Measurements from ENCODE around the gene DROSHA.
A peak's percentile ranks its signal among the peaks of the same experiment; 100 is the strongest.
"Not testable (repeated sequence)": the region's sequence is repeated elsewhere in the genome, so short reads cannot be mapped to it uniquely, and the experiment has no call there.

DROSHA gene

GRCh38 chr5:31531888-31532547 lies at the start of gene DROSHA, which contains the start of gene C5orf22:
DROSHA (minus strand) TSS chr5:31532093; CDS start chr5:31529059, 3,034 bp downstream.
C5orf22 (plus strand) TSS chr5:31532301; CDS start chr5:31532393, 92 bp downstream.
- peaks cover 48% of the 10 kb centered on the region for H3K4me1 Mint-ChIP-seq
- no peaks in the 10 kb centered on the region for H3K9me3 Mint-ChIP-seq
- peak within 1 kb of the TSS; percentile 94 for H3K27ac Mint-ChIP-seq
- CTCF ChIA-PET, result no interaction called here
- H3K4me3 Mint-ChIP-seq, result peak within 1 kb of the TSS; percentile 96
- DNase-seq, result peak; percentile 96
- peaks cover 44% of the 10 kb centered on the region for H3K36me3 Mint-ChIP-seq
- no peaks in the 10 kb centered on the region for H3K27me3 Mint-ChIP-seq

GRCh38 chr5:31579558-31579957 lies 47.7 kb upstream of the DROSHA start:
- DNase-seq, result no peak
- CTCF ChIA-PET, result interaction anchor here (1.3 to 1.4 kb wide), 2 partner anchors 498 to 514 kb away, joined by 4 to 5 read pairs; no protein-coding TSS in a partner anchor
- Mint-ChIP-seq H3K27me3 (peaks cover 15% of the 10 kb centered on the region), H3K9me3 (no peaks in the 10 kb centered on the region), H3K36me3 (no peaks in the 10 kb centered on the region), H3K4me1 (no peaks in the 10 kb centered on the region), H3K4me3 (no peak overlapping the region), H3K27ac (no peak overlapping the region)

- no peaks in the 10 kb centered on the region for H3K36me3 Mint-ChIP-seq
- H3K4me1 Mint-ChIP-seq, result no peaks in the 10 kb centered on the region
- no peaks in the 10 kb centered on the region for H3K9me3 Mint-ChIP-seq
- DNase-seq, result no peak
- no peak overlapping the region for H3K4me3 Mint-ChIP-seq
- no peak overlapping the region for H3K27ac Mint-ChIP-seq
- H3K27me3 Mint-ChIP-seq, result peaks cover 15% of the 10 kb centered on the region
- CTCF ChIA-PET, result no interaction called here
Measured at GRCh38 chr5:31577438-31577837, 45.5 kb upstream of the DROSHA start.

- H3K4me3 Mint-ChIP-seq, result no peak overlapping the region
- CTCF ChIA-PET, result interaction anchor here (0.9 to 1.3 kb wide), 2 partner anchors 63 to 519 kb away, joined by 3 to 4 read pairs; no protein-coding TSS in a partner anchor
- peaks cover 15% of the 10 kb centered on the region for H3K27me3 Mint-ChIP-seq
- no peak overlapping the region for H3K27ac Mint-ChIP-seq
- no peak for DNase-seq
- no peaks in the 10 kb centered on the region for H3K36me3 Mint-ChIP-seq
- no peaks in the 10 kb centered on the region for H3K9me3 Mint-ChIP-seq
- no peaks in the 10 kb centered on the region for H3K4me1 Mint-ChIP-seq
Measured at GRCh38 chr5:31574772-31575171, 42.9 kb upstream of the DROSHA start.

- CTCF ChIA-PET, result interaction anchor here (0.9 to 1.3 kb wide), 2 partner anchors 65 to 520 kb away, joined by 3 to 4 read pairs; no protein-coding TSS in a partner anchor
- Mint-ChIP-seq H3K9me3 (no peaks in the 10 kb centered on the region), H3K4me3 (no peak overlapping the region)
Measured at GRCh38 chr5:31573494-31574142, 41.7 kb upstream of the DROSHA start.

GRCh38 chr5:31569068-31569467 lies 37.2 kb upstream of the DROSHA start:
- CTCF ChIA-PET, result no interaction called here

More at GRCh38 chr5:31573494-31574142, 41.7 kb upstream of the DROSHA start:
- H3K27me3 Mint-ChIP-seq, result peaks cover 15% of the 10 kb centered on the region
- no peak for DNase-seq
- no peaks in the 10 kb centered on the region for H3K4me1 Mint-ChIP-seq
- H3K36me3 Mint-ChIP-seq, result no peaks in the 10 kb centered on the region
- H3K27ac Mint-ChIP-seq, result no peak overlapping the region

GRCh38 chr5:31568302-31568835 lies 36.5 kb upstream of the DROSHA start:
- Mint-ChIP-seq H3K27me3 (no peaks in the 10 kb centered on the region), H3K4me3 (no peak overlapping the region), H3K36me3 (no peaks in the 10 kb centered on the region), H3K4me1 (no peaks in the 10 kb centered on the region), H3K27ac (no peak overlapping the region), H3K9me3 (peaks cover 12% of the 10 kb centered on the region)
- no peak for DNase-seq
- CTCF ChIA-PET, result no interaction called here

More at GRCh38 chr5:31569068-31569467, 37.2 kb upstream of the DROSHA start:
- Mint-ChIP-seq H3K27me3 (no peaks in the 10 kb centered on the region), H3K27ac (no peak overlapping the region), H3K9me3 (peaks cover 12% of the 10 kb centered on the region), H3K4me3 (no peak overlapping the region), H3K4me1 (no peaks in the 10 kb centered on the region), H3K36me3 (no peaks in the 10 kb centered on the region)
- DNase-seq, result no peak

- H3K27me3 Mint-ChIP-seq, H3K27ac Mint-ChIP-seq, H3K4me3 Mint-ChIP-seq, DNase-seq, H3K36me3 Mint-ChIP-seq, CTCF ChIA-PET, H3K4me1 Mint-ChIP-seq: not testable (repeated sequence)
- peaks cover 12% of the 10 kb centered on the region for H3K9me3 Mint-ChIP-seq
Measured at GRCh38 chr5:31566362-31566761, 34.5 kb upstream of the DROSHA start.

- DNase-seq, result no peak
- Mint-ChIP-seq H3K27me3 (no peaks in the 10 kb centered on the region), H3K9me3 (peaks cover 12% of the 10 kb centered on the region), H3K4me3 (no peak overlapping the region), H3K4me1 (no peaks in the 10 kb centered on the region), H3K36me3 (peaks cover under 1% of the 10 kb centered on the region), H3K27ac (no peak overlapping the region)
- CTCF ChIA-PET, result interaction anchor here (1.2 kb wide), 1 partner anchor 514 kb away, joined by 3 read pairs; no protein-coding TSS in a partner anchor
Measured at GRCh38 chr5:31563216-31563615, 31.3 kb upstream of the DROSHA start.

GRCh38 chr5:31561946-31562345 lies 30.1 kb upstream of the DROSHA start:
- no peaks in the 10 kb centered on the region for H3K4me1 Mint-ChIP-seq
- CTCF ChIA-PET, result no interaction called here
- H3K27ac Mint-ChIP-seq, result no peak overlapping the region
- peaks cover 5% of the 10 kb centered on the region for H3K36me3 Mint-ChIP-seq
- H3K9me3 Mint-ChIP-seq, result peaks cover 12% of the 10 kb centered on the region
- no peaks in the 10 kb centered on the region for H3K27me3 Mint-ChIP-seq
- no peak for DNase-seq
- H3K4me3 Mint-ChIP-seq, result no peak overlapping the region

- no peak for DNase-seq
- Mint-ChIP-seq H3K36me3 (peaks cover 15% of the 10 kb centered on the region), H3K27ac (no peak overlapping the region), H3K9me3 (peaks cover 2% of the 10 kb centered on the region), H3K4me1 (no peaks in the 10 kb centered on the region), H3K27me3 (no peaks in the 10 kb centered on the region), H3K4me3 (no peak overlapping the region)
- CTCF ChIA-PET, result interaction anchor here (0.6 kb wide), 1 partner anchor 533 kb away, joined by 3 read pairs; no protein-coding TSS in a partner anchor
Measured at GRCh38 chr5:31559942-31560341, 28.0 kb upstream of the DROSHA start.

GRCh38 chr5:31556461-31556860 lies 24.6 kb upstream of the DROSHA start:
- H3K27me3 Mint-ChIP-seq, result no peaks in the 10 kb centered on the region
- peaks cover 30% of the 10 kb centered on the region for H3K36me3 Mint-ChIP-seq
- no peak overlapping the region for H3K4me3 Mint-ChIP-seq
- no peaks in the 10 kb centered on the region for H3K9me3 Mint-ChIP-seq
- no peaks in the 10 kb centered on the region for H3K4me1 Mint-ChIP-seq
- CTCF ChIA-PET, result no interaction called here
- H3K27ac Mint-ChIP-seq, result no peak overlapping the region
- DNase-seq, result no peak

GRCh38 chr5:31554552-31554951 lies 22.7 kb upstream of the DROSHA start:
- Mint-ChIP-seq H3K27ac (no peak overlapping the region), H3K9me3 (no peaks in the 10 kb centered on the region), H3K36me3 (peaks cover 33% of the 10 kb centered on the region), H3K4me3 (no peak overlapping the region), H3K4me1 (no peaks in the 10 kb centered on the region), H3K27me3 (no peaks in the 10 kb centered on the region)
- no peak for DNase-seq
- CTCF ChIA-PET, result no interaction called here

- H3K4me3 Mint-ChIP-seq, result no peak overlapping the region
- CTCF ChIA-PET, result interaction anchor here (0.6 kb wide), 1 partner anchor 10 kb away, joined by 4 read pairs; no protein-coding TSS in a partner anchor
- H3K27ac Mint-ChIP-seq, result no peak overlapping the region
Measured at GRCh38 chr5:31553863-31554262, 22.0 kb upstream of the DROSHA start.

More at GRCh38 chr5:31553863-31554262, 22.0 kb upstream of the DROSHA start:
- Mint-ChIP-seq H3K36me3 (peaks cover 35% of the 10 kb centered on the region), H3K9me3 (no peaks in the 10 kb centered on the region), H3K4me1 (no peaks in the 10 kb centered on the region), H3K27me3 (no peaks in the 10 kb centered on the region)
- DNase-seq, result no peak
